Stomach (tissue), 9 donors: ENCODE measurements around the gene FFAR3. TPM values are rescaled to one million over a fixed set of nuclear protein-coding genes. Genes with fewer than 3 reads are reported as not detected.
A peak's percentile ranks its signal among the peaks of the same experiment; 100 is the strongest.

ENCODE experiments used
- DNase-seq, 2 donors: peaks; one replicate each; pipeline versions ENCODE4 v3.0.0 to v3.0.0-alpha.2; 2013 to 2019
- H3K27ac ChIP-seq, 5 donors: fragments of 200-600 bp in 4 of 5; sonication (generic) in 4 of 5; one replicate each; pipeline ENCODE4 v1.5.1; 2013 to 2019; ENCODE audit warnings: mild to moderate bottlenecking in 1 of 5, moderate library complexity in 1 of 5
- H3K27me3 ChIP-seq, 3 donors: fragments of 200-600 bp; sonication (generic); one replicate each; pipeline ENCODE4 v1.5.1; 2017 to 2019; ENCODE audit warnings: mixed run types in 1 of 3
- H3K36me3 ChIP-seq, 4 donors: fragments of 200-600 bp; sonication (generic); 1 replicate in 3 of 4; 2 replicates in 1 of 4; pipeline ENCODE4 v1.5.1; 2016 to 2019
- H3K4me1 ChIP-seq, 4 donors: fragments of 200-600 bp; sonication (generic); one replicate each; pipeline ENCODE4 v1.5.1; 2016 to 2019
- H3K4me3 ChIP-seq, 4 donors: fragments of 200-600 bp; sonication (generic) in 3 of 4; one replicate each; pipeline ENCODE4 v1.5.1; 2016 to 2019; ENCODE audit warnings: mild to moderate bottlenecking in 1 of 4
- H3K9me3 ChIP-seq, 4 donors: fragments of 200-600 bp; sonication (generic); one replicate each; pipeline ENCODE4 v1.5.1; 2016 to 2019
- CTCF ChIP-seq, 7 experiments: fragments of 450-650 bp in 4 of 7; fragments of 200-600 bp in 3 of 7; sonication (generic) in 3 of 7; IDR thresholded peaks; one replicate each; pipeline ENCODE4 v1.5.1; 2016 to 2019; ENCODE audit warnings: antibody characterized with exemption in 7 of 7, control low read depth in 2 of 7, mild to moderate bottlenecking in 1 of 7
- EP300 ChIP-seq: sonication (generic); formaldehyde crosslinking; IDR thresholded peaks from one replicate; pipeline ENCODE4 v1.6.1; 2017; ENCODE audit warnings: antibody characterized with exemption
- POLR2A ChIP-seq, 4 donors: fragments of 450-650 bp; IDR thresholded peaks; one replicate each; pipeline ENCODE4 v1.6.1; 2016; ENCODE audit warnings: antibody characterized with exemption in 4 of 4, control low read depth in 2 of 4, mild to moderate bottlenecking in 1 of 4, moderate library complexity in 1 of 4
- POLR2AphosphoS5 ChIP-seq, 3 donors: sonication (generic); formaldehyde crosslinking; IDR thresholded peaks; one replicate each; pipeline ENCODE4 v1.6.1; 2016; ENCODE audit warnings: antibody characterized with exemption in 3 of 3
- WGBS, 5 donors: extraction: QIAGEN DNeasy Blood & Tissue Kit in 3 of 5; methylation state at CpG; one replicate each; pipeline versions ENCODE4 v1.1.5 to v1.1.7; 2013 to 2018; 5-methylcytosine and 5-hydroxymethylcytosine counted together
- intact Hi-C: fragments of 100-400 bp; cut with DNase I; formaldehyde crosslinking; loops from one replicate; pipeline ENCODE4 v1.15.1; 2023; ENCODE audit warnings: low total_unique reads
- polyA plus RNA-seq, 3 donors: library from polyadenylated mRNA; stranded (reverse); fragments of 200-250 nt; gene quantifications; one replicate each; pipeline ENCODE4 v1.2.3, GENCODE V29; 2013
- total RNA-seq, 5 donors: library from RNA; depleted of rRNA; stranded (reverse); fragments of >200 nt; gene quantifications; one replicate each; pipeline versions ENCODE4 v1.1.0 to v1.2.3, GENCODE V29; 2014 to 2016
- donor health status: healthy with polysubstance abuse.
- donor health status: Bipolar disorder and iron deficiency.
- donor health status: healthy.

Gene FFAR3
- total and polyA plus RNA-seq, 8 donors: 0.30 to 0.56 TPM; not detected in 6

GRCh38 chr19:35351411-35352176, 6.7 kb upstream of the FFAR3 start:
- Histone ChIP-seq H3K36me3 (no peaks in the 10 kb centered on the region), H3K4me3 (no peak overlapping the region), H3K27me3 (peaks cover 0 to 32% (median 0%) of the 10 kb centered on the region in 3 donors), H3K27ac (no peak overlapping the region), H3K9me3 (no peaks in the 10 kb centered on the region), H3K4me1 (peaks cover 0 to 33% (median 5%) of the 10 kb centered on the region in 4 donors)
- DNase-seq: no peak
- 91 to 93% (median 92%) methylated on average over 44 to 47 of the region's 47 CpGs for WGBS, 5 donors
- TF ChIP-seq POLR2AphosphoS5 (IDR thresholded peaks at IDR 0.05) (no peak), POLR2A (IDR thresholded peaks at IDR 0.05) (no peak), EP300 (no peak), CTCF (IDR thresholded peaks at IDR 0.05) (no peak)
- intact Hi-C loops: no loop called here

GRCh38 chr19:35352177-35352447, 6.1 kb upstream of the FFAR3 start:
- no peak for DNase-seq
- no peak for TF ChIP-seq CTCF (IDR thresholded peaks at IDR 0.05)
- TF ChIP-seq POLR2A (IDR thresholded peaks at IDR 0.05): no peak
- TF ChIP-seq POLR2AphosphoS5 (IDR thresholded peaks at IDR 0.05): no peak
- TF ChIP-seq EP300: no peak
- Histone ChIP-seq H3K4me1 (peaks cover 0 to 28% (median 5%) of the 10 kb centered on the region in 4 donors), H3K27ac (no peak overlapping the region), H3K27me3 (peaks cover 0 to 27% (median 0%) of the 10 kb centered on the region in 3 donors), H3K36me3 (no peaks in the 10 kb centered on the region), H3K4me3 (no peak overlapping the region), H3K9me3 (no peaks in the 10 kb centered on the region)
- intact Hi-C loops: no loop called here
- WGBS, 5 donors: 76 to 93% (median 84%) methylated on average over 16 to 18 of the region's 18 CpGs

- H3K36me3 ChIP-seq: no peaks in the 10 kb centered on the region
- H3K4me1 ChIP-seq: peaks cover 0 to 27% (median 7%) of the 10 kb centered on the region in 4 donors
- peaks cover 0 to 26% (median 0%) of the 10 kb centered on the region in 3 donors for H3K27me3 ChIP-seq
- 28 to 35% (median 31%) methylated on average over 27 to 32 of the region's 32 CpGs for WGBS, 5 donors
- H3K9me3 ChIP-seq: no peaks in the 10 kb centered on the region
- intact Hi-C loops: no loop called here
- TF ChIP-seq POLR2AphosphoS5 (IDR thresholded peaks at IDR 0.05) (peak in 1 of 3 donors; percentile 50), CTCF (IDR thresholded peaks at IDR 0.05) (peak in 5 of 7 experiments; percentile 62 to 87 (median 81)), POLR2A (IDR thresholded peaks at IDR 0.05) (no peak), EP300 (no peak)
- DNase-seq: peak; percentile 73 to 93
- no peak overlapping the region for H3K4me3 ChIP-seq
- no peak overlapping the region for H3K27ac ChIP-seq
These were observed 5.6 kb upstream of the FFAR3 start for GRCh38 chr19:35352448-35353304.

- H3K36me3 ChIP-seq: no peaks in the 10 kb centered on the region
- no peak for DNase-seq
- intact Hi-C loops: no loop called here
- 49 to 53% (median 52%) methylated on average over 9 of the region's 9 CpGs for WGBS, 5 donors
- no peaks in the 10 kb centered on the region for H3K9me3 ChIP-seq
- no peak overlapping the region for H3K4me3 ChIP-seq
- no peak overlapping the region for H3K27ac ChIP-seq
- peak in 2 of 3 donors; percentile 11 to 20 for TF ChIP-seq POLR2AphosphoS5 (IDR thresholded peaks at IDR 0.05)
- no peak for TF ChIP-seq CTCF (IDR thresholded peaks at IDR 0.05)
- peaks cover 0 to 26% (median 0%) of the 10 kb centered on the region in 3 donors for H3K27me3 ChIP-seq
- H3K4me1 ChIP-seq: peaks cover 0 to 35% (median 12%) of the 10 kb centered on the region in 4 donors
These were observed 4.6 kb upstream of the FFAR3 start for GRCh38 chr19:35353635-35354034.
